ENCODE data around the gene TEX48.

The TEX48 gene

DNA sequence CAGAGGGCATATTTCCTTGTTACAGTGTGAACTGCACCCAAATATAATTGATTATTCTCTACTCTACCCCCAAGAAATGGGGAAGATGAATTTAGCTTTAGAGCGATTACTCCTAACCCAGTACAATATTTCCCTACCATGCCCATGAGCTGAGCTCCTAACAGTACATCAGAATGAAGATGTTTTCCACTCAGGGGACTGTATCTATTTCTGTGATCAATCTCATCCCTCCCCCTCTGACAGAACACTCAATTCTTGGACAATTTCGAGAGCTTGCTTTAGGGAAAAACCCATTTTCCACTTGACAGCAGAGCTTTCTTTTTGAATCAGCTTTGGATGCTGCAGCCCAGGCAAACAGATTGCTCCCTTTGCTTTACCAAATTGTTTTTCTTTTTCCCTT is 24.7 kb upstream of the TEX48 start:
- no peak for TF ChIP-seq GATA2 (IDR thresholded peaks at IDR 0.05; ENCODE audit: low read depth, low read length)
- no peak for TF ChIP-seq GATA3 (IDR thresholded peaks at IDR 0.05; ENCODE audit: low read depth, low read length)

DNA sequence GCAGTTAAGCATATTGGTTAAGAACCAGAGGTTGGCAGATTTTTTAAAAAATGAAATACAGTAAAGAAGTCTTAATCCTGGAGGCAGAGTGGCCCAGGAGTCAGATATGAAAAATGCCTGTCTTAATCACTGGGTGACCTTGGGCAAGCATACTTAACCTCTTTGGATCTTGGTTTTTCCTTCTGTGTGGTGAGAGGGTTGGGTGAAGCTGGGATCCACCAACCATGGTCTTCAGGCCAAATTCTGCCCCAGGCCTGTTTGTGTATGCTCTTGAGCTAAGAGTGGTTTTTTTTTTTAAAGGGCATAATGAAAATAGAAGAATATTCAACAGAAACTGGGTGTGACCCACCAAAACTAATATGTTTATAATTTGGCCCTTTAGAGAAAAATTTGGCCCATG is 20.0 kb upstream of the TEX48 start:
- TF ChIP-seq GATA2 (IDR thresholded peaks at IDR 0.05; ENCODE audit: low read depth, low read length) = no peak
- no peak for TF ChIP-seq GATA3 (IDR thresholded peaks at IDR 0.05; ENCODE audit: low read depth, low read length)

DNA sequence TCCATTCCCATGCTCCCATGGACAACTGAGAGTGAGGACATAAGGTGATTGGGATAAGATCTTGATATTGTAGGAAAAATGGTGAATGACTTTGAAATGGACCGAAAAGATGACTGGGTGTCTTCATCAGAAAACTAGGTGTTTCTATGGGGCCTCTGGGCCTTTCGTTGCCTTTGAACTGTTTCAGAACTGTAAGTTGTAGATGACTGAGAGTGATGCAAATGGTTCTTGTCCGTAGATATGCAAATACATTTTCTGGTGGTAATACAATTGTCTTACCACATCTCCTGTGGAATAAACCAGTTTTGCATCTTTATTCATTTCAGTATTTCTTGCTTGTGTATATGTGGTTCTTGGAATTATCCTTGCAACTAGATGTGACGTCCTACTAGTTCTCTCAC is 16.0 kb upstream of the TEX48 start:
- TF ChIP-seq GATA2 (IDR thresholded peaks at IDR 0.05; ENCODE audit: low read depth, low read length) (no peak), GATA3 (IDR thresholded peaks at IDR 0.05; ENCODE audit: low read depth, low read length) (no peak)

DNA sequence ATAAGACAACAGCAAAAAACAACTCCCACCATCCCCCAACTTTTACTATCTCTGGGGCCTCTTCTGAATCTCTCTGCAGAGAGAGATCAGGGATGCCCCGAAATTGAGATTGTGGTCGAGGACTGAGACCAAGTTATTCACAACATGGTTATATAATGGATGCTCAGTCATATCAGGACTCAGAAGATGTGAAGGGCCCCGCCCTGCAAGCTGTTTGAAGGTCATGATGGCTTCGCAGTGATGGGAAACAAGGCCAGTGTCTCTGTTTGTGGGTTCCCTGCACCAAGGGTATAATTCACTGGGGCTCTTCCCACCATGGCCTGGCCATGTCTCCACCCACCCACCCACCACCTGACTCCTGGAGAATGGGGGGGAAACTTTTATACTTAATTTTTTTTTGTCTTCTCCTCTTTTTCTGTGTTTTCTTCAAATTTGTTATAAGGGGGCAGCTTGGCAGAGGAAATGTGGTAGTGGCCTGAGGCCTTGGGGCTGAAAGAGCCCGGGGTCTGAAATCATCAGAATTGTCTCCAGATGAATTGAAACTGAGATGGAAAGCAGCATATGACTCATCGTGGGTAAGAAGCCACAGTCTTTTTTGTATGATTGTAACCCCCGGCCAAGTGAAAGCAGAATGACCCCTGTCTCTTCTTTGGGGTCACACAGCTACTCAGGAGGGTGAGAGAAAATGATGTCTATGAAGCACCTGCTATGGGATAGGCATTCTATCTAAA is 15.0 kb upstream of the TEX48 start:
- no peak for TF ChIP-seq GATA3 (IDR thresholded peaks at IDR 0.05; ENCODE audit: low read depth, low read length)
- no peak for TF ChIP-seq GATA2 (IDR thresholded peaks at IDR 0.05; ENCODE audit: low read depth, low read length)

DNA sequence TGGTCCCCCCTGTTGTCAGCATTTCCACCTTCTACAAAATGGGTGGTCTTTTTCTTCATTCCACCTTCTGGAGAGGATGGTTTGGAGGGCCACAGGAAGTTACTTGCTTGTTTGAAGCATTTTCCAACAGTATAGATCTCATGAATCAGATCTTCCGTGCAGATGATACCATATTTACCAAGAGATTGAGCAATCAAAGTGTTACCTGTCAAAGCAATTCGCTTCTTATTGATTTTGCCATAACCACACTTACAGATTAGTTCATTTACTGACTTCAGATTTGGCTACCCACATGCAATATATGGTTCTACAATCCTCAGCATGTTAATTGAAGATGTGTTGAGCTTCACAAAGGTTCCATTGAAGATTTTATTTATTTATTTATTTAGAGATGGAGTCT is 14.0 kb upstream of the TEX48 start:
- TF ChIP-seq GATA3 (IDR thresholded peaks at IDR 0.05; ENCODE audit: low read depth, low read length) = no peak
- no peak for TF ChIP-seq GATA2 (IDR thresholded peaks at IDR 0.05; ENCODE audit: low read depth, low read length)

DNA sequence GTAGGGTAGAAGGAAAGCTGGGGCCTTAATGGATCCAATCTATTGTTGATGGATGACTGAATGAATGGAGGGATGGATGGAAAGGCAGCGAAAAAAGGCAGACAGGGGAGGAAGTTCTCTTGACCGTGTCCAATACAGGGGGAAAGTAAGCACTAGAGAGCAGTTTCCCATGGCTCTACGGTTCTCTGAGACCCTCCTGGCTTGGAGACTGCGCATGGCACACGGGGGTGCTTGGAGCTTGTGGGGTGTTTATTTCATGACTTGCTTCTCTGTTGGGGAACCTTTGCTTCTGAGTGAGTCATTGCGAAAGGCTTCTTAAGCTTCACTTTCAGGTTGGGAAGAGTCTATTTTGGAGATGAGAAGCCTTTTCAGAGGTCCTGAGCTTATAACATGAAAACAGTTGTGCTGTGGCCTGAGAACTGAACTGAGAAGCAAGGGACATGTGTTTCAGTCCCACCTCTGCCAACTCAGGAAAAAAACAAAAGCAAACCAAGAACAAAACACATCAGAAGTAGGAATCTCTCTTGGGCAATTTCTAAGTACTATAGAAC is 12.8 kb upstream of the TEX48 start:
- no peak for TF ChIP-seq GATA3 (IDR thresholded peaks at IDR 0.05; ENCODE audit: low read depth, low read length)
- no peak for TF ChIP-seq GATA2 (IDR thresholded peaks at IDR 0.05; ENCODE audit: low read depth, low read length)

DNA sequence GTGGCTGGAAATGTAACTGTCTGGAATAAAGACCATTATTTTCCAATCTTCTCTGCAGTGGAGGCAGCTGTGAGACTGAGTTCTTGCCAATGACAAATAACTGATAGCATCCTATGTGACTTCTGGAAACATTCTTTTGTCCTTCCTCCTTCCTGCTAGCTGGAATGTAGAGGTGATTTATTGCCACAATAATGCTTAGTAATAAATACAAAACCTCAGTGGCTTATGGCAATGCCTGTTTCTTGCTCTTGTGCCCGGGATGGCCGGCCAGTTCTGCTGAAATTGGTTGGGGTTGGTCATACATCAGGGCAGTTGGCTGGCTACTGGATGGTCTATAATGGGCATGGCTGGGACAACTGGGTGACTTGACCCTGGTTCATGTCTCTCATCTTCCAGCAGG is 12.2 kb upstream of the TEX48 start:
- TF ChIP-seq GATA3 (IDR thresholded peaks at IDR 0.05; ENCODE audit: low read depth, low read length) = no peak
- no peak for TF ChIP-seq GATA2 (IDR thresholded peaks at IDR 0.05; ENCODE audit: low read depth, low read length)

DNA sequence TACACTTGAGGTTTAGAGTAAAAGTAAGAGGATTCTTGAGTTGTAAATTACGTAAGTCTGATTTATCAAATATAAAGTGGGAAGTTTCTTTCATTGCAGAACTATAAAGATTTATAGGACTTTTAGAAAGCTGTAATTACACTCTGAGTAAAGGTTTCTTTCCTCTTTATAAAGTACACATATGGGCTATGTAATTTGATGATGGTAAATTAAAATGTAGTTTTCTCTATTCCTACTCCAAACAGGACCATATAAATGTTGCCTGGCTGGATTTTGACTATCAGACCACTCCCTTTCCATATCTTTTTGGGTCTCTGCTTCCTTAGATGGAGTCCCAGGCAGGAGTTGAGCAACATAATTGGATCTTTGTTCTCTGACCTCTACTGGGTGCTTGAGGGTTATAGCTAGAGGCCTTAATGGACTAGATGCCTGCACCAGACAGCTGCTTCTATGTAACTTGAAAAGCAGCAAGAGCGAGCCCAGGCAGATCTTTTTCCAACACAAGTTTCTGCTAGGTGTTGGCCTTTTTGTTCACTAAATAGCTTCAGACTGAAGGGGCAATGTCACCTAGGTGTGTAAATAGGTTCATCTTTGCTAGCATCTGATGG is 11.4 kb upstream of the TEX48 start:
- no peak for TF ChIP-seq GATA3 (IDR thresholded peaks at IDR 0.05; ENCODE audit: low read depth, low read length)
- no peak for TF ChIP-seq GATA2 (IDR thresholded peaks at IDR 0.05; ENCODE audit: low read depth, low read length)

DNA sequence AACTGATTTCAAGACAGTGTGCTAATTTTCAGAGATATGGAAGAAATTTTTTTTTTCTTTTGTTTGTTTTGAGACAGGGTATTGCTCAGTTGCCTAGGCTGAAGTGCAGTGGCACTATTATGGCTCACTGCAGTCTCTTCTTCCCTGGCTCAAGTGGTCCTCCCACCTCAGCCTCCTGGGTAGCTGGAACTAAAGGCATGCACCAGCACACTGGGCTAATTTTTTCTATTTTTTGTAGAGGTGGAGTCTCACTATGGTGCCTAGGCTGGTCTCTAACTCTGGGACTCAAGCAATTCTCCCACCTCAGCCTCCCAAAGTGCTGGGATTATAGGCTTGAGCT is 9.9 kb upstream of the TEX48 start:
- TF ChIP-seq GATA2 (IDR thresholded peaks at IDR 0.05; ENCODE audit: low read depth, low read length) (no peak), GATA3 (IDR thresholded peaks at IDR 0.05; ENCODE audit: low read depth, low read length) (no peak)

DNA sequence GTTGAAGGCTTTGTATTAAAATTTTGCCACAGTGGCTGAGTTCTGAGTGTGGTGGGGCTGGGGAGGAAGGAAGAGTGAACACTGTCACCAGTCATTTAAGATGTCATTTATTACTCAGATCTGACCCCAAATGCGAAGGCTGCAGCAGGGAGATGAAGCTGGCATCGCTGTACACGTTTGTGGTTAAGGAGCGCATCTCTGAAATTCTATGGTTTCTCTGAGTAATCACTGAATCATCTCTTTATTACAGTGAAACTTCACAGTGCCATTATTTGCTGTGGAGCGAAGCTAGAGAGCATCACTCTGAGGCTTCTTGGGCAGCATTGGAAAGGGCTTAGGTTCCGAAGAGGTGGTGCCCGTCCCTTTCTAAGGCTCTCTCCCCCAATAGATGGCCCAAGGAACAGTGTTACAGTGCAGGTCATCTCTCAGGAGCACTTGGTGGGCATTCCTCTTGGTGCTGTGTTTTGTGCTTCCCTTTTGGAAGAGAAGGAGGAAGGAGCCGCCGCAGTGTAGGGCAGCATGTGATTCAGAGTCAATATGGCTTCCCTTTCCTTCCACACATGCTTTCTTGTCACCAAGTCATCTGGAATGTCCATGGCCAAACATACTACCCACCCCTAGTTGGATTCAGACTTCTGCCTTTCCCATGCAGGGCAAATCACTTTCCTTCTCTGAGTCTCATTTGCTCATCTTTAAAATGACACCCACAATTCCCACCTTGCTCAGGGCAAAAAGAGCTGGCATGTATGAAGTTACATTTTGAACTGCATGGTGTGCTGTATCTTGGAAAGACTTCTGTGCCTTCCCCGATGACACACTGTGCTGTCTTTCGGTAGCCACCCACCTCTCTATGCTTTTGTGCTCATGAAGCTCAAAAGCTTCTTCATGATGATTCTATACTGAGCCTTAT is 9.3 kb upstream of the TEX48 start:
- TF ChIP-seq GATA2 (IDR thresholded peaks at IDR 0.05; ENCODE audit: low read depth, low read length) = no peak
- TF ChIP-seq GATA3 (IDR thresholded peaks at IDR 0.05; ENCODE audit: low read depth, low read length) = no peak

DNA sequence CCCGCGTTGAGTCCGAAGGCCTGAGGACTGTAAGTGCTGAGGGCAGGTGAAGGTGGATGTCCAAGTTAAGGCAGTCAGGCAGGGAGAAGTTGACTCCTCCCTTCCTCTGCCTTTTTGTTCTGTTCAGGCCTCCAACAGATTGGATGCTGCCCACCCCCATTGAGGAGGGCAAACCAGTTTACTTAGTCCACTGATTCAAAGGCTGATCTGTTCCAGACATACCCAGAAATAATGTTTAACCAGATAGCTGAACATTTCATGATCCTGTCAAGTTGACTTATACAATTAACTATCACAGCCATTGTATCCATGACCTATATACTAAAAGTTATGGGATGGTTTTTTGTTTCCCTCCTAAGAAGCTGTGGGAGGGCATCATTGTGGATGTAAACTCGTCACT is 8.3 kb upstream of the TEX48 start:
- TF ChIP-seq GATA2 (IDR thresholded peaks at IDR 0.05; ENCODE audit: low read depth, low read length) (no peak), GATA3 (IDR thresholded peaks at IDR 0.05; ENCODE audit: low read depth, low read length) (no peak)

DNA sequence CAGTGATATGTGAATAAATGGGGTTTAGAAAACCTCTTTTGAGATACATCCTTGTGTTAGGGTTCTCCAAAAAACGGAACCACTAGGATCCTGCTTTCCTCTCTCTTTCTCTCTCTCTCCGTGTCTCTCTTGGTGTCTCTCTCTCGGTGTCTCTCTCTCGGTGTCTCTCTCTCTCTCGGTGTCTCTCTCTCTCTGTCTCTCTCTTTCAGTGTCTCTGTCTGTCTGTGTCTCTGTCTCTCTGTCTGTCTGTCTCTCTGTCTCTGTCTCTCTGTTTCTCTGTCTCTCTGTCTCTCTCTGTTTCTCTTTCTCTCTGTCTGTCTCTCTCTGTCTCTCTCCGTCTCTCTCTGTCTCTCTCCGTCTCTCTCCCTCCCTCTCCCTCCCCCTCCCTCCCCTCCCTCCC is 7.8 kb upstream of the TEX48 start:
- TF ChIP-seq GATA3 (IDR thresholded peaks at IDR 0.05; ENCODE audit: low read depth, low read length) (no peak), GATA2 (IDR thresholded peaks at IDR 0.05; ENCODE audit: low read depth, low read length) (no peak)

DNA sequence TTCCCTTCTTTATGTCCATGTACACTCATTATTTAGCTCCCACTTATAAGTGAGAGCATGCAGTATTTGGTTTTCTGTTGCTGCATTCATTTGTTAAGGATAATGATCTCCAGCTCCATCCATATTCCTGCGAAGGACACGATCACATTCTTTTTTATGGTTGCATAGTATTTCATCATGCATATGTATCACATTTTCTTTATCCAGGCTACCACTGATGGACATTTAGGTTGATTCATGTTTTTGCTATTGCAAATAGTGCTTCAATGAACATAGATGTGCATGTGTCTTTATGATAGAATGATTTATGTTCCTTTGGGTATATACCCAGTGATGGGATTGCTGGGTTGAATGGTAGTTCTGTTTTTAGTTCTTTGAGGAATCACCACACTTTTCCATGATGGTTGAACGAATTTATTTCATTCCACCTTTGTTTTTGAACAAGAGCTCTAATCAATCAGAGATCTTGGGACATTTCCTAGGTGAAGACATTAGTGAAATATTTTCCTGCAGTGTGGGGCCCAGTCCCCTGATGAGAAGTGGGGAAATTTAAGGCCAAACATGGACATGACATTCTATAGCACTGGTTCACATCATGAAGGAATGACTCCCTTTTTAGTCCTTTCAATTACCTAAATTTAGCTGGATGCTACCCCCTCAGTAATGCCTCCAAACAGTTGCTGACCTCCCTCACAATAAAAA is 7.1 kb upstream of the TEX48 start:
- no peak for TF ChIP-seq GATA3 (IDR thresholded peaks at IDR 0.05; ENCODE audit: low read depth, low read length)
- no peak for TF ChIP-seq GATA2 (IDR thresholded peaks at IDR 0.05; ENCODE audit: low read depth, low read length)

DNA sequence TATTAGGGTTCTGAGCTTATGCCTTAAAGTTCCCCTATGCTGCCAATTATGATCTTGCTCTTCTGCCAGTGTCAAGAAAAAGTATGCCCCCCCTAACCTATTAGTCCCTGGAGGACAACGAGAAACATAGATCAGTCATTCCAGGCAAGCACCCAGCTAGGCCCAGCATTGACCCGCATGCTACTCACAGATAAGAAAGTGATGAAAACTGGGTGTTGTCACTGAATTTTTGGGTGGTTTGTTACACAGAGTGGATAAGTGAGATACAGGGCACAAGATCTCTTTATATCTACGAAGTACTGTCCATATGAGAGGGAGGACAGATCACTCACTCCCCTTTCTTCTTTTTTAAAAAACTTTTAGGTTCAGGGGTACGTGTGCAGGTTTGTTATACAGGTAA is 6.4 kb upstream of the TEX48 start:
- TF ChIP-seq GATA3 (IDR thresholded peaks at IDR 0.05; ENCODE audit: low read depth, low read length) (no peak), GATA2 (IDR thresholded peaks at IDR 0.05; ENCODE audit: low read depth, low read length) (no peak)
